HEK293 (cell line): Measurements from ENCODE around the gene TAPBPL.
A peak's percentile ranks its signal among the peaks of the same experiment; 100 is the strongest.

Experiments
- CTCF ChIA-PET: fragments of 350-600 bp; formaldehyde crosslinking; extraction: SDS; loops from one replicate; lab custom pipeline; 2021; ENCODE audit warnings: antibody characterized with exemption; lab: Yijun Ruan, JAX
- POLR2A ChIA-PET: fragments of 300-600 bp; formaldehyde crosslinking; extraction: SDS; loops from one replicate; lab custom pipeline; 2020; ENCODE audit warnings: antibody characterized with exemption, inconsistent platforms; lab: Yijun Ruan, JAX
- H3K27ac ChIP-seq: fragments of 200-500 bp; sonication (Bioruptor generic); 2 replicates; pipeline ENCODE4 v1.5.1; 2014; ENCODE audit warnings: low read depth, low read length, control low read depth, inconsistent platforms; ENCODE audit errors: extremely low read depth
- H3K36me3 ChIP-seq, 2 experiments: fragments of 200-500 bp in 1 of 2; sonication (Bioruptor generic) in 1 of 2; 1 replicate in 1 of 2; 2 replicates in 1 of 2; pipeline ENCODE4 v1.5.1; 2014 to 2017; ENCODE audit warnings: inconsistent platforms in 2 of 2, low read length in 2 of 2; ENCODE audit not compliant: control insufficient read depth in 2 of 2, insufficient read depth in 1 of 2
- H3K4me1 ChIP-seq: fragments of 200-500 bp; sonication (Bioruptor generic); 2 replicates; pipeline ENCODE4 v1.5.1; 2014; ENCODE audit warnings: mild to moderate bottlenecking, low read length, inconsistent platforms; ENCODE audit not compliant: control insufficient read depth, insufficient read depth
- H3K4me3 ChIP-seq: 2 replicates; pipeline ENCODE4 v1.5.1; 2011; ENCODE audit warnings: low read depth, mild to moderate bottlenecking, control low read depth, low read length, moderate library complexity
- H3K9me3 ChIP-seq: fragments of 200-500 bp; sonication (Bioruptor generic); 2 replicates; pipeline ENCODE4 v1.5.1; 2014; ENCODE audit warnings: low read depth, low read length, inconsistent platforms; ENCODE audit not compliant: control insufficient read depth, insufficient read depth
- BCL11A ChIP-seq: fragments of 450-650 bp; formaldehyde crosslinking; IDR thresholded peaks from 2 replicates; pipeline ENCODE4 v1.5.1; 2016; ENCODE audit warnings: low read depth, missing biosample characterization, missing genetic modification characterization
- GLIS2 ChIP-seq: fragments of 450-650 bp; formaldehyde crosslinking; IDR thresholded peaks from 2 replicates; pipeline ENCODE4 v1.5.1; 2016; ENCODE audit warnings: missing biosample characterization, missing genetic modification characterization
- HIC1 ChIP-seq: fragments of 450-650 bp; formaldehyde crosslinking; IDR thresholded peaks from 2 replicates; pipeline ENCODE4 v1.5.1; 2016; ENCODE audit warnings: missing biosample characterization, missing genetic modification characterization
- HOXA7 ChIP-seq: sonication (generic); formaldehyde crosslinking; IDR thresholded peaks from 2 replicates; pipeline ENCODE4 v1.8.1; 2022; ENCODE audit warnings: missing genetic modification reagents, borderline replicate concordance
- HOXC10 ChIP-seq: sonication (generic); formaldehyde crosslinking; IDR thresholded peaks from 2 replicates; pipeline ENCODE4 v1.8.1; 2023; ENCODE audit warnings: mild to moderate bottlenecking, missing genetic modification reagents
- KLF9 ChIP-seq: fragments of 450-650 bp; formaldehyde crosslinking; IDR thresholded peaks from 2 replicates; pipeline ENCODE4 v1.5.1; 2016; ENCODE audit warnings: missing biosample characterization, missing genetic modification characterization, low read depth
- MEIS1 ChIP-seq: sonication (generic); formaldehyde crosslinking; IDR thresholded peaks from 2 replicates; pipeline ENCODE4 v1.8.1; 2022; ENCODE audit warnings: missing genetic modification reagents, mild to moderate bottlenecking, borderline replicate concordance
- PBX3 ChIP-seq: sonication (generic); formaldehyde crosslinking; IDR thresholded peaks from 2 replicates; pipeline ENCODE4 v1.8.1; 2022; ENCODE audit warnings: mild to moderate bottlenecking, moderate library complexity, missing genetic modification reagents
- SP7 ChIP-seq: fragments of 450-650 bp; formaldehyde crosslinking; IDR thresholded peaks from 2 replicates; pipeline ENCODE4 v1.5.1; 2016; ENCODE audit warnings: missing biosample characterization, missing genetic modification characterization
- ZBTB17 ChIP-seq: fragments of 450-650 bp; formaldehyde crosslinking; IDR thresholded peaks from 2 replicates; pipeline ENCODE4 v1.5.1; 2016; ENCODE audit warnings: missing biosample characterization, missing genetic modification characterization
- ZNF16 ChIP-seq: fragments of 450-650 bp; formaldehyde crosslinking; IDR thresholded peaks from 2 replicates; pipeline ENCODE4 v1.5.1; 2016; ENCODE audit warnings: low read depth, missing biosample characterization, missing genetic modification characterization
- ZNF239 ChIP-seq: fragments of 450-650 bp; formaldehyde crosslinking; IDR thresholded peaks from 2 replicates; pipeline ENCODE4 v1.5.1; 2016; ENCODE audit warnings: missing biosample characterization, missing genetic modification characterization
- ZNF292 ChIP-seq: fragments of 450-650 bp; formaldehyde crosslinking; IDR thresholded peaks from 2 replicates; pipeline ENCODE4 v1.5.1; 2016; ENCODE audit warnings: low read depth, missing biosample characterization, missing genetic modification characterization, borderline replicate concordance
- ZNF341 ChIP-seq: fragments of 450-650 bp; formaldehyde crosslinking; IDR thresholded peaks from 2 replicates; pipeline ENCODE4; 2016; ENCODE audit warnings: low read depth, missing biosample characterization, missing genetic modification characterization
- ZNF501 ChIP-seq: fragments of 450-650 bp; formaldehyde crosslinking; IDR thresholded peaks from 2 replicates; pipeline ENCODE4 v1.5.1; 2016; ENCODE audit warnings: missing biosample characterization, missing genetic modification characterization
- ZNF514 ChIP-seq: fragments of 450-650 bp; formaldehyde crosslinking; IDR thresholded peaks from 2 replicates; pipeline ENCODE4 v1.5.1; 2016; ENCODE audit warnings: missing biosample characterization, missing genetic modification characterization
- ZNF549 ChIP-seq: fragments of 450-650 bp; IDR thresholded peaks from 2 replicates; pipeline ENCODE4 v1.5.1; 2018; ENCODE audit warnings: missing biosample characterization, missing genetic modification characterization, mild to moderate bottlenecking, inconsistent platforms, moderate library complexity
- ZNF624 ChIP-seq: fragments of 450-650 bp; formaldehyde crosslinking; IDR thresholded peaks from 2 replicates; pipeline ENCODE4 v1.5.1; 2017; ENCODE audit warnings: missing biosample characterization, missing genetic modification characterization
- ZNF768 ChIP-seq: fragments of 450-650 bp; formaldehyde crosslinking; IDR thresholded peaks from 2 replicates; pipeline ENCODE4 v1.5.1; 2018; ENCODE audit warnings: missing biosample characterization, mild to moderate bottlenecking, missing genetic modification characterization
- ZNF792 ChIP-seq: fragments of 450-650 bp; formaldehyde crosslinking; IDR thresholded peaks from 2 replicates; pipeline ENCODE4 v1.5.1; 2016; ENCODE audit warnings: missing biosample characterization, missing genetic modification characterization
- ZSCAN30 ChIP-seq: fragments of 450-650 bp; IDR thresholded peaks from 2 replicates; pipeline ENCODE4 v1.5.1; 2018; ENCODE audit warnings: missing biosample characterization, mild to moderate bottlenecking, missing genetic modification characterization, moderate library complexity
- TF ChIP-seq, protein P1 (sequence below): fragments of 450-650 bp; formaldehyde crosslinking; optimal IDR thresholded peaks from 2 replicates; pipeline ENCODE3; 2016; ENCODE audit warnings: missing biosample characterization, mild to moderate bottlenecking, missing genetic modification characterization
- TF ChIP-seq, protein P2 (sequence below): fragments of 450-650 bp; formaldehyde crosslinking; IDR thresholded peaks from 2 replicates; pipeline ENCODE4 v1.5.1; 2016; ENCODE audit warnings: missing biosample characterization, missing genetic modification characterization
- TF ChIP-seq, protein P3 (sequence below): fragments of 450-650 bp; formaldehyde crosslinking; IDR thresholded peaks from 2 replicates; pipeline ENCODE4 v1.5.1; 2016; ENCODE audit warnings: missing biosample characterization, missing genetic modification characterization
- TF ChIP-seq, protein P4 (sequence below): fragments of 450-650 bp; formaldehyde crosslinking; IDR thresholded peaks from 2 replicates; pipeline ENCODE4 v1.5.1; 2016; ENCODE audit warnings: missing biosample characterization, missing genetic modification characterization
- TF ChIP-seq, protein P5 (sequence below): fragments of 450-650 bp; IDR thresholded peaks from 2 replicates; pipeline ENCODE4 v1.5.1; 2018; ENCODE audit warnings: missing biosample characterization, missing genetic modification characterization

Gene TAPBPL

DNA sequence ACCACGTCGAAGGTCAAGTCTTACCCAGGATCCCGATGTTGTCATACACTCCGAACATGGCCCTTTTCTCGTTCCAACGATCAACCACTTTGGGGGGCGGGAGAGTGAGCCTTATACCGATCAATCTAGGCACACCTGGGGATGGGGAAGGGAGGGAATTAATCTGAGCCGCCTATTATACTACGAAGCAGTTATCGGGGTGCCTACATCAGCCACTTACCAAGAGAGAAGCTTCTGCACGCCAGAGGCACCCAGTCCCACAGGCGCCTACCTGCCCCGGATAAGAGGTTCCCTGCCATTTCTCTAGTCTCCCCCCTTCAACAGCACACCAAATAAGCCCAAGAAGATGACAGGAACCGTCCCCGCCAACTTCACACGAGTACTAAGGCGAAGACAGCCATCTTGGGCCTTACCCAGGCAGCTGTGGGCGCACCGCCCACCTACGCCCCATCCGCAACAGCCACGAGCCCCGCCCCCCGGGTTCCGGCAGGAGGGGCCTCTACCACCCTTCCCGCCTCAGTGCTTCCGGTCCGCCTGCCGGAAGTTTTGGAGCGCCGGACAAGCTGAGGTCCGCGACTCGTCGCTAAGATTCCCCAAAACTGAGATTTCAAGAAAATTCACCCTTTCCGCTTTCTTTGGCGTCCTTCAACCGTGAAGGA is 41.1 kb downstream of the TAPBPL start, which contains the start of gene MRPL51:
TSS of gene MRPL51 (minus strand) at position 425 of the 659 bp plus-strand sequence. CDS start at position 299, 126 bp downstream.
- CTCF ChIA-PET = interaction anchor here (0.5 to 2.0 kb wide), 6 partner anchors 19 to 173 kb away, joined by 3 to 7 read pairs (median 4); no protein-coding TSS in a partner anchor
- peaks cover 7% of the 10 kb centered on the region; the same call in 1 of the 2 replicates for H3K4me1 ChIP-seq
- POLR2A ChIA-PET = interaction anchor here (1.0 to 1.8 kb wide), 21 partner anchors 9 to 358 kb away, joined by 3 to 74 read pairs (median 4); partner anchors contain the start of genes CDCA3, GAPDH, NOP2 and TNFRSF1A
- no peak for TF ChIP-seq ZNF292 (tag by site-specific recombination)
- TF ChIP-seq BCL11A (tag by site-specific recombination) = no peak
- TF ChIP-seq ZNF239 (tag by site-specific recombination) = no peak
- peak; percentile 66 for TF ChIP-seq SP7
- peak; percentile 91 for TF ChIP-seq ZNF501 (tag by site-specific recombination)
- no peak for TF ChIP-seq ZNF792 (tag by site-specific recombination)
- peak; percentile 91 for TF ChIP-seq ZNF341 (tag by site-specific recombination)
- peak; percentile 21; the same call in 1 of the 2 replicates for TF ChIP-seq ZBTB17 (tag by site-specific recombination)
- no peak for TF ChIP-seq HOXA7 (CRISPR knock-in tag)
- TF ChIP-seq KLF9 (tag by site-specific recombination) = peak; percentile 98
- TF ChIP-seq, protein P1, sequence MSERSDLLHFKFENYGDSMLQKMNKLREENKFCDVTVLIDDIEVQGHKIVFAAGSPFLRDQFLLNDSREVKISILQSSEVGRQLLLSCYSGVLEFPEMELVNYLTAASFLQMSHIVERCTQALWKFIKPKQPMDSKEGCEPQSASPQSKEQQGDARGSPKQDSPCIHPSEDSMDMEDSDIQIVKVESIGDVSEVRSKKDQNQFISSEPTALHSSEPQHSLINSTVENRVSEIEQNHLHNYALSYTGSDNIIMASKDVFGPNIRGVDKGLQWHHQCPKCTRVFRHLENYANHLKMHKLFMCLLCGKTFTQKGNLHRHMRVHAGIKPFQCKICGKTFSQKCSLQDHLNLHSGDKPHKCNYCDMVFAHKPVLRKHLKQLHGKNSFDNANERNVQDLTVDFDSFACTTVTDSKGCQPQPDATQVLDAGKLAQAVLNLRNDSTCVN (tag by site-specific recombination) = no peak
- no peak for TF ChIP-seq ZNF514 (tag by site-specific recombination)
- TF ChIP-seq, protein P2, sequence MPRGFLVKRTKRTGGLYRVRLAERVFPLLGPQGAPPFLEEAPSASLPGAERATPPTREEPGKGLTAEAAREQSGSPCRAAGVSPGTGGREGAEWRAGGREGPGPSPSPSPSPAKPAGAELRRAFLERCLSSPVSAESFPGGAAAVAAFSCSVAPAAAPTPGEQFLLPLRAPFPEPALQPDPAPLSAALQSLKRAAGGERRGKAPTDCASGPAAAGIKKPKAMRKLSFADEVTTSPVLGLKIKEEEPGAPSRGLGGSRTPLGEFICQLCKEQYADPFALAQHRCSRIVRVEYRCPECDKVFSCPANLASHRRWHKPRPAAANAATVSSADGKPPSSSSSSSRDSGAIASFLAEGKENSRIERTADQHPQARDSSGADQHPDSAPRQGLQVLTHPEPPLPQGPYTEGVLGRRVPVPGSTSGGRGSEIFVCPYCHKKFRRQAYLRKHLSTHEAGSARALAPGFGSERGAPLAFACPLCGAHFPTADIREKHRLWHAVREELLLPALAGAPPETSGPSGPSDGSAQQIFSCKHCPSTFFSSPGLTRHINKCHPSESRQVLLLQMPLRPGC (tag by site-specific recombination) = no peak
- no peak for TF ChIP-seq HOXC10 (CRISPR knock-in tag)
- no peak for TF ChIP-seq ZNF16 (tag by site-specific recombination)
- TF ChIP-seq, protein P3, sequence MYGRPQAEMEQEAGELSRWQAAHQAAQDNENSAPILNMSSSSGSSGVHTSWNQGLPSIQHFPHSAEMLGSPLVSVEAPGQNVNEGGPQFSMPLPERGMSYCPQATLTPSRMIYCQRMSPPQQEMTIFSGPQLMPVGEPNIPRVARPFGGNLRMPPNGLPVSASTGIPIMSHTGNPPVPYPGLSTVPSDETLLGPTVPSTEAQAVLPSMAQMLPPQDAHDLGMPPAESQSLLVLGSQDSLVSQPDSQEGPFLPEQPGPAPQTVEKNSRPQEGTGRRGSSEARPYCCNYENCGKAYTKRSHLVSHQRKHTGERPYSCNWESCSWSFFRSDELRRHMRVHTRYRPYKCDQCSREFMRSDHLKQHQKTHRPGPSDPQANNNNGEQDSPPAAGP (tag by site-specific recombination) = peak; percentile 31; the same call in 1 of the 2 replicates
- TF ChIP-seq PBX3 (CRISPR knock-in tag) = no peak
- TF ChIP-seq MEIS1 = no peak
- no peak for TF ChIP-seq ZNF549 (tag by site-specific recombination)
- no peak for TF ChIP-seq GLIS2 (tag by site-specific recombination)
- TF ChIP-seq, protein P4, sequence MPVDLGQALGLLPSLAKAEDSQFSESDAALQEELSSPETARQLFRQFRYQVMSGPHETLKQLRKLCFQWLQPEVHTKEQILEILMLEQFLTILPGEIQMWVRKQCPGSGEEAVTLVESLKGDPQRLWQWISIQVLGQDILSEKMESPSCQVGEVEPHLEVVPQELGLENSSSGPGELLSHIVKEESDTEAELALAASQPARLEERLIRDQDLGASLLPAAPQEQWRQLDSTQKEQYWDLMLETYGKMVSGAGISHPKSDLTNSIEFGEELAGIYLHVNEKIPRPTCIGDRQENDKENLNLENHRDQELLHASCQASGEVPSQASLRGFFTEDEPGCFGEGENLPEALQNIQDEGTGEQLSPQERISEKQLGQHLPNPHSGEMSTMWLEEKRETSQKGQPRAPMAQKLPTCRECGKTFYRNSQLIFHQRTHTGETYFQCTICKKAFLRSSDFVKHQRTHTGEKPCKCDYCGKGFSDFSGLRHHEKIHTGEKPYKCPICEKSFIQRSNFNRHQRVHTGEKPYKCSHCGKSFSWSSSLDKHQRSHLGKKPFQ (tag by site-specific recombination) = no peak
- TF ChIP-seq ZNF624 (tag by site-specific recombination) = no peak
- TF ChIP-seq ZSCAN30 (tag by site-specific recombination) = no peak
- TF ChIP-seq, protein P5, sequence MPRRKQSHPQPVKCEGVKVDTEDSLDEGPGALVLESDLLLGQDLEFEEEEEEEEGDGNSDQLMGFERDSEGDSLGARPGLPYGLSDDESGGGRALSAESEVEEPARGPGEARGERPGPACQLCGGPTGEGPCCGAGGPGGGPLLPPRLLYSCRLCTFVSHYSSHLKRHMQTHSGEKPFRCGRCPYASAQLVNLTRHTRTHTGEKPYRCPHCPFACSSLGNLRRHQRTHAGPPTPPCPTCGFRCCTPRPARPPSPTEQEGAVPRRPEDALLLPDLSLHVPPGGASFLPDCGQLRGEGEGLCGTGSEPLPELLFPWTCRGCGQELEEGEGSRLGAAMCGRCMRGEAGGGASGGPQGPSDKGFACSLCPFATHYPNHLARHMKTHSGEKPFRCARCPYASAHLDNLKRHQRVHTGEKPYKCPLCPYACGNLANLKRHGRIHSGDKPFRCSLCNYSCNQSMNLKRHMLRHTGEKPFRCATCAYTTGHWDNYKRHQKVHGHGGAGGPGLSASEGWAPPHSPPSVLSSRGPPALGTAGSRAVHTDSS (tag by site-specific recombination) = no peak
- no peak for TF ChIP-seq ZNF768 (tag by site-specific recombination)
- TF ChIP-seq HIC1 (tag by site-specific recombination) = peak; percentile 98

More for the DNA sequence above, 41.1 kb downstream of the TAPBPL start, which contains the start of gene MRPL51:
- Histone ChIP-seq H3K4me3 (peak within 1 kb of the TSS; percentile 93), H3K27ac (peak within 1 kb of the TSS; percentile 94), H3K9me3 (no peaks in the 10 kb centered on the region), H3K36me3 (peaks cover 36 to 47% of the 10 kb centered on the region in 2 experiments)
